MM.1S (cell line): Measurements from ENCODE around the gene SLC6A16.

Experiments
- CTCF ChIP-seq: fragments of 300-600 bp; sonication (generic); IDR thresholded peaks from 2 replicates; pipeline ENCODE4 v1.5.1; 2016; ENCODE audit warnings: antibody characterized with exemption, low read length, mixed read lengths
- EZH2 ChIP-seq: fragments of 300-600 bp; sonication (generic); optimal IDR thresholded peaks from 2 replicates; pipeline ENCODE3; 2017; ENCODE audit warnings: low read depth, mild to moderate bottlenecking, antibody characterized with exemption, low read length, mixed read lengths

- no peak for TF ChIP-seq CTCF
- TF ChIP-seq EZH2: no peak
Observed at GRCh38 chr19:49337267-49338022, 12.5 kb upstream of the SLC6A16 start.
